Adrenal gland (tissue), 12 donors: ENCODE data around the gene TK2. TPM values are rescaled to one million over a fixed set of nuclear protein-coding genes. Genes with fewer than 3 reads are reported as not detected.

Experiments
- DNase-seq, 7 donors: peaks; one replicate each; pipeline ENCODE4 v3.0.0-alpha.2; 2019 to 2020
- H3K27ac ChIP-seq, 5 donors: fragments of 200-600 bp; sonication (generic) in 4 of 5; 1 replicate in 3 of 5; 2 replicates in 2 of 5; pipeline versions ENCODE4 v1.5.1 to v1.8.0; 2016 to 2020; ENCODE audit warnings: mild to moderate bottlenecking in 1 of 5
- H3K27me3 ChIP-seq: fragments of 200-600 bp; 2 replicates; pipeline ENCODE4 v1.8.0; 2021
- H3K36me3 ChIP-seq, 2 donors: fragments of 200-600 bp; replicated peaks in 1 of 2; 1 replicate in 1 of 2; 2 replicates in 1 of 2; pipeline versions ENCODE4 v1.5.1 to v1.8.0; 2018 to 2022
- H3K4me1 ChIP-seq, 2 donors: fragments of 200-600 bp; replicated peaks in 1 of 2; 1 replicate in 1 of 2; 2 replicates in 1 of 2; pipeline versions ENCODE4 v1.5.1 to v1.8.0; 2018 to 2021
- H3K4me3 ChIP-seq, 4 donors: fragments of 200-600 bp; sonication (generic) in 3 of 4; one replicate each; pipeline ENCODE4 v1.5.1; 2016 to 2018
- H3K9me3 ChIP-seq, 3 donors: fragments of 200-600 bp; sonication (generic) in 1 of 3; replicated peaks in 1 of 3; 1 replicate in 2 of 3; 2 replicates in 1 of 3; pipeline versions ENCODE4 v1.5.1 to v1.8.0; 2016 to 2021
- POLR2A ChIP-seq, 2 donors: fragments of 450-650 bp; IDR thresholded peaks; one replicate each; pipeline ENCODE4 v1.6.1; 2017; ENCODE audit warnings: antibody characterized with exemption in 2 of 2, mild to moderate bottlenecking in 2 of 2, moderate library complexity in 1 of 2
- WGBS, 4 donors: extraction: QIAGEN DNeasy Blood & Tissue Kit in 2 of 4; methylation state at CpG; one replicate each; pipeline versions ENCODE4 v1.1.5 to v1.1.7; 2013 to 2017; 5-methylcytosine and 5-hydroxymethylcytosine counted together
- intact Hi-C, 2 donors: fragments of 100-400 bp; cut with DNase I; formaldehyde crosslinking; loops; one replicate each; pipeline versions ENCODE4 v1.14.1 to v1.15.0; 2022 to 2023
- polyA plus RNA-seq, 3 donors: library from polyadenylated mRNA; stranded (reverse); fragments of 200-250 nt in 2 of 3; fragments of 350-450 nt in 1 of 3; fragmentation: Illumina TruSeq in 1 of 3; extraction: RNeasy Lipid Tissue Mini Kit (QIAGEN cat#74804) in 1 of 3; gene quantifications; one replicate each; pipeline ENCODE4 v1.2.3, GENCODE V29; 2013 to 2014
- total RNA-seq, 9 donors: library from RNA; depleted of rRNA in 4 of 9; stranded (reverse); fragments of >200 nt in 4 of 9; fragments of 120-200 nt in 1 of 9; fragmentation: NEBNext Ultra II Directional in 1 of 9; extraction: Animal tissue kit (Norgen Biotek cat#: 25700) in 1 of 9; gene quantifications; one replicate each; pipeline versions ENCODE4 v1.1.0 to v1.2.4, GENCODE V29; 2013 to 2023
- TF ChIP-seq, protein P1 (sequence below), 6 experiments: fragments of 450-650 bp in 4 of 6; fragments of 200-600 bp in 2 of 6; sonication (generic) in 1 of 6; IDR thresholded peaks; 1 replicate in 5 of 6; 2 replicates in 1 of 6; pipeline versions ENCODE4 v1.5.1 to v1.8.0; 2016 to 2021; ENCODE audit warnings: antibody characterized with exemption in 6 of 6, mild to moderate bottlenecking in 2 of 6, moderate library complexity in 1 of 6
- donor health status: healthy with polysubstance abuse.
- donor health status: Bipolar disorder and iron deficiency.
- donor health status: DM: yes; HTN: yes; CAD: no.
- donor health status: DM: no; HTN: no; CAD: no.
- donor health status: DM: no; HTN: no; CAD: no.
- donor health status: DM: yes; HTN: yes; CAD: no.

Gene TK2
- total and polyA plus RNA-seq, 12 donors, result 24.9 to 78.9 (median 59.3) TPM

DNA sequence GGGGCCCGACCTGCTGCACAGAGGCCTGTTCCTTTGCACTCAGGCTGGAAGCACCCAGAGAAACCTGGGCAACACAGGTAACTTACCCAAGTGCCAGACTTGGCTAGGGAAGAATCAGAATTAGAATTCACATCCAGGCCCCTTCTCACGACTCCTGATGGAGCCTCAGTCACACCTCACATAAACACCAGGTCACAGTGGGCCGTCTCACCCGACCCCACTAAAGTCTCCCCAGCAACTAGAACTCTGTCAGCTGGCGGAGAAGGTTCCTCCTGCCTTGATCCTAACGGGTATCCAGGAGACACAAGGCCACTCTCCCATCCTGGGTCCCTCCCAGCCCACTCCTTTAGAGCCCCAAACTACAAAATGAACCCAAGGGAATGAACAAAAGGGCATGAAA, 6.4 kb downstream of the TK2 start:
- intact Hi-C loops, result no loop called here
- H3K27ac ChIP-seq, result no peak overlapping the region

DNA sequence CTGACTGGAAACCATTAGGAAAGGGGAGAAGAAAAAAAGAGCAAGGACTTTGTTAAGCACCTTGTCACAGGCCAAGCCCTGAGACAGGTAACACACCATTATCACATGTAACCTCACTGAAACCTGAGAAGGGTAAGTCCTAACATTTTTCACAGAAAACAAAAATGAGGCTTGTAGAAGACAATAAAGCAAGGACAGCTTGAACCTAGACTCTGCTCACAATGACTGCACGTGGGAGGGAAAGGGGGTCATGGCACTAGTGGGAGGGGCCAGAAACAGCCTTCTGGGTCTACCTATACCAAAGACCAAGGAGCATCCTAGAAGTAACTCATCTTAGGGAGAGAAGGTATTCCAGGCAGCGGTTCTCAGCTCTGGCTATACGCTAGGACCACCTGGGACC, 7.5 kb downstream of the TK2 start:
- peaks cover 0 to 6% of the 10 kb centered on the region in 2 donors for H3K36me3 ChIP-seq
- TF ChIP-seq, protein P1, sequence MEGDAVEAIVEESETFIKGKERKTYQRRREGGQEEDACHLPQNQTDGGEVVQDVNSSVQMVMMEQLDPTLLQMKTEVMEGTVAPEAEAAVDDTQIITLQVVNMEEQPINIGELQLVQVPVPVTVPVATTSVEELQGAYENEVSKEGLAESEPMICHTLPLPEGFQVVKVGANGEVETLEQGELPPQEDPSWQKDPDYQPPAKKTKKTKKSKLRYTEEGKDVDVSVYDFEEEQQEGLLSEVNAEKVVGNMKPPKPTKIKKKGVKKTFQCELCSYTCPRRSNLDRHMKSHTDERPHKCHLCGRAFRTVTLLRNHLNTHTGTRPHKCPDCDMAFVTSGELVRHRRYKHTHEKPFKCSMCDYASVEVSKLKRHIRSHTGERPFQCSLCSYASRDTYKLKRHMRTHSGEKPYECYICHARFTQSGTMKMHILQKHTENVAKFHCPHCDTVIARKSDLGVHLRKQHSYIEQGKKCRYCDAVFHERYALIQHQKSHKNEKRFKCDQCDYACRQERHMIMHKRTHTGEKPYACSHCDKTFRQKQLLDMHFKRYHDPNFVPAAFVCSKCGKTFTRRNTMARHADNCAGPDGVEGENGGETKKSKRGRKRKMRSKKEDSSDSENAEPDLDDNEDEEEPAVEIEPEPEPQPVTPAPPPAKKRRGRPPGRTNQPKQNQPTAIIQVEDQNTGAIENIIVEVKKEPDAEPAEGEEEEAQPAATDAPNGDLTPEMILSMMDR (IDR thresholded peaks at IDR 0.05), result no peak
- no peak for TF ChIP-seq POLR2A (IDR thresholded peaks at IDR 0.05)
- 91 to 96% (median 93%) methylated on average over 3 of the region's 3 CpGs for WGBS, 4 donors

More for the DNA sequence above, 6.4 kb downstream of the TK2 start:
- Histone ChIP-seq H3K9me3 (no peaks in the 10 kb centered on the region), H3K27me3 (no peaks in the 10 kb centered on the region), H3K4me3 (no peak overlapping the region), H3K36me3 (peaks cover 0 to 6% of the 10 kb centered on the region in 2 donors), H3K4me1 (peaks cover 0 to 6% of the 10 kb centered on the region in 2 donors)
- DNase-seq, result no peak
- TF ChIP-seq POLR2A (IDR thresholded peaks at IDR 0.05), result no peak
- TF ChIP-seq, protein P1 (IDR thresholded peaks at IDR 0.05), result no peak
- 77 to 83% (median 80%) methylated on average over 5 to 6 of the region's 6 CpGs for WGBS, 4 donors

DNA sequence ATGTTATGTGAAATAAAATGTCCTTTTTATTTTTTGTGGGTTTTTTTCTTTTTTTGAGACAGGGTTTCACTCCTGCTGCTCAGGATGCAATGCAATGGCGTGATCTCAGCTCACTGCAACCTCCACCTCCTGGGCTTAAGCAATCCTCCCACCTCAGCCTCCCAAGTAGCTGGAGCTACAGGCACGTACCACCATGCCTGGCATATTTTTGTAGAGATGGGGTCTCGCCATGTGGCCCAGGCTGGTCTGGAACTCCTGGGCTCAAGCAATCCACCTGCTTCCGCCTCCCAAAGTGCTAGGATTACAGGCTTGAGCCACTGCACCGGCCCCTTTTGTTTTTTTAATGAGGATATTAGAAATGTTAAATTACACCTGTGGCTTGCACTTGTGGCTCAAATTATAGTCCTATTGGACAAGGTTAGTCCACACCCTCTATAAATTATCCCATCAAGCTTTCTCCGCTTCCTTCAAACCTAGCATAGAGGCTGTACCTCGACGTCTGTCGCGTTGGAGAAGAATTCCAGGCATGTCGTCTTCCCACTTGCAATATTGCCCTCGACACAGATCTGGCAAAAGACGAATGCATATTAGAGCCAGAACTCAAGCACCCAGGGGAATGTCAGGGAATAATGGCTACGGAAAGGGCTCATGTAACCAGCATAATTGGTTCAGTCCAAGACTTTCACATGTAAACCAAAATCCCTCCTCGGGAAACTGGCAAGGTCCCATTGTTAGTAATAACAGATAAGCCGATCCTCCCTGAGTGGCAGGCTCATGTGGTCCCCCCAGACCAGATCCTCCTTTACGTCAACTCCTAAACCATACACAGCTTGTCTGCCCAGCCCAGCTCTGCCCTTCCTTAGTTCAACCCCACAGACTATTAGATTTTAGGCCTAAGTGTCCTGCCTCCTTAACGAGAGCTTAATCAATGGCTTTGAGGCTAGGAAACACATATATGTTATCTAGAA, 8.2 kb downstream of the TK2 start:
- TF ChIP-seq, protein P1 (IDR thresholded peaks at IDR 0.05), result no peak
- TF ChIP-seq POLR2A (IDR thresholded peaks at IDR 0.05), result no peak
- DNase-seq, result no peak
- intact Hi-C loops, result no loop called here
- no peaks in the 10 kb centered on the region for H3K27me3 ChIP-seq
- H3K27ac ChIP-seq, result no peak overlapping the region
- WGBS, 4 donors, result 85 to 92% (median 90%) methylated on average over 18 of the region's 18 CpGs
- no peaks in the 10 kb centered on the region for H3K9me3 ChIP-seq
- H3K4me3 ChIP-seq, result no peak overlapping the region
- H3K36me3 ChIP-seq, result peaks cover 0 to 7% of the 10 kb centered on the region in 2 donors
- no peaks in the 10 kb centered on the region for H3K4me1 ChIP-seq

More for the DNA sequence above, 7.5 kb downstream of the TK2 start:
- Histone ChIP-seq H3K27me3 (no peaks in the 10 kb centered on the region), H3K27ac (no peak overlapping the region), H3K4me1 (no peaks in the 10 kb centered on the region), H3K9me3 (no peaks in the 10 kb centered on the region), H3K4me3 (no peak overlapping the region)
- intact Hi-C loops, result no loop called here
- no peak for DNase-seq

DNA sequence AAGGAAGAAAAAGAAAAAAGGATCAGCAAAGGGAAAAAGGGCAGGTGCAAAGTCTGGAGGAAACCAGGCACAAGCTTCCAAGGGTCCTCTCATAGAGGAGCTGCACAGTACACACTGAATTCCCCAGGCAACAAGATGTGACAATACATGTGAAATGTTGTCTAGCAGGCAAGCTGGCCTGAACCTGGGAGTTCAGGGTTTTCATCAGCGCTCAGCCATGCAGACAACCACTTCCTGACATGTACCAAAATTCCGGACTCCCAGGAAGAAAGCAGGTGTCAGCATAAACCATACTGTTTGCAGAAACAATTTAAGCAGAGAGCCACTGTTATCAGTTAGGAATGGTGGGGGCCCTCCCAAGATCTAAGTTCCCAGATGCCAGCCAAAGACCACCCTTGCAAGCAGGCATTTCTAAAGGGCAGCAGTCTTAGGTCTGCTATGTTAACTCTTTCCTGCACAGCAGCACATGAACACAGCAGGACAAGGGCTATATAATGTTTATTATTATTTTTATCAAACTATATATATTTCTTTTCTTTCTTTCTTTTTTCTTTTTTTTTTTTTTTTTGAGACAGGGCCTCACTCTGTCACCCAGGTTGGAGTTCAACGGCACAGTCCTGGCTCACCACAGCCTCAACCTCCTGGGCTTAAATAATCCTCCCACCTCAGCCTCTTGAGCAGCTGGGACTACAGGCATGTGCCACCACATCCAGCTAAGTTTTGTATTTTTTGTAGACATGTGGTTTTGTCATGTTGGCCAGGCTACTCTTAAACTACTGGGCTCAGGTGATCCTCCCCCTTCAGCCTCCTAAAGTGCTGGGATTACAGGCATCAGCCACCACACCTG, 10.1 kb downstream of the TK2 start:
- Histone ChIP-seq H3K27me3 (no peaks in the 10 kb centered on the region), H3K9me3 (no peaks in the 10 kb centered on the region), H3K4me1 (no peaks in the 10 kb centered on the region), H3K4me3 (no peak overlapping the region), H3K27ac (no peak overlapping the region), H3K36me3 (peaks cover 0 to 20% of the 10 kb centered on the region in 2 donors)
- 66 to 84% (median 76%) methylated on average over 3 of the region's 3 CpGs for WGBS, 4 donors
- intact Hi-C loops, result no loop called here
- no peak for TF ChIP-seq POLR2A (IDR thresholded peaks at IDR 0.05)
- TF ChIP-seq, protein P1 (IDR thresholded peaks at IDR 0.05), result no peak
- no peak for DNase-seq
